Naive thymus-derived CD4-positive, alpha-beta T cell (primary cell): ENCODE measurements around the gene C10orf90. TPM values are rescaled to one million over a fixed set of nuclear protein-coding genes. Genes with fewer than 3 reads are reported as not detected.

ENCODE experiments used
- ATAC-seq: fragments of 150-1000 bp; cut with Tn5 transposase; 2 replicates; pipeline ENCODE4 v1.10.0; 2021; ENCODE audit warnings: mild to moderate bottlenecking, moderate library complexity
- CTCF ChIA-PET: fragments of 350-600 bp; sonication (Branson Sonifier 250); formaldehyde crosslinking; loops from one replicate; lab custom pipeline; 2021; ENCODE audit warnings: antibody characterized with exemption; lab: Charles Lee
- POLR2A ChIA-PET: fragments of 350-600 bp; sonication (Branson Sonifier 250); formaldehyde crosslinking; loops from one replicate; lab custom pipeline; 2021; ENCODE audit warnings: antibody characterized with exemption, inconsistent platforms; lab: Charles Lee
- DNase-seq, 9 donors: peaks; one replicate each; pipeline versions ENCODE4 v3.0.0 to v3.0.0-alpha.2; 2020 to 2022; ENCODE audit warnings: mixed read lengths in 1 of 9
- H3K27ac ChIP-seq: one replicate; pipeline ENCODE4 v1.7.0; 2013; ENCODE audit warnings: mild to moderate bottlenecking, low read depth, low read length, moderate library complexity
- H3K27me3 ChIP-seq, 2 donors: one replicate each; pipeline ENCODE4 v1.7.0; 2013; ENCODE audit warnings: low read length in 2 of 2, mild to moderate bottlenecking in 2 of 2, moderate library complexity in 2 of 2; ENCODE audit not compliant: control insufficient read depth in 2 of 2, insufficient read depth in 2 of 2
- H3K36me3 ChIP-seq, 3 experiments: 1 replicate in 2 of 3; 2 replicates in 1 of 3; pipeline ENCODE4 v1.7.0; 2013; ENCODE audit warnings: low read length in 3 of 3, mild to moderate bottlenecking in 3 of 3, moderate library complexity in 1 of 3; ENCODE audit not compliant: insufficient read depth in 3 of 3, control insufficient read depth in 2 of 3
- H3K4me1 ChIP-seq, 2 donors: one replicate each; pipeline ENCODE4 v1.7.0; 2013; ENCODE audit warnings: low read length in 2 of 2, mild to moderate bottlenecking in 2 of 2, moderate library complexity in 1 of 2; ENCODE audit not compliant: control insufficient read depth in 2 of 2, insufficient read depth in 2 of 2
- H3K4me3 ChIP-seq: 2 replicates; pipeline ENCODE4 v1.7.0; 2013; ENCODE audit warnings: mild to moderate bottlenecking, low read length
- H3K9me3 ChIP-seq, 3 experiments: 1 replicate in 2 of 3; 2 replicates in 1 of 3; pipeline ENCODE4 v1.7.0; 2013; ENCODE audit warnings: low read length in 3 of 3; ENCODE audit not compliant: control insufficient read depth in 2 of 3
- H3K27ac Mint-ChIP-seq, 9 donors: one replicate each; pipeline ENCODE4 v1.8.0; 2020 to 2022; ENCODE audit warnings: mixed read lengths in 9 of 9, mild to moderate bottlenecking in 8 of 9, moderate library complexity in 5 of 9, inconsistent platforms in 2 of 9
- H3K27me3 Mint-ChIP-seq, 5 donors: one replicate each; pipeline ENCODE4 v1.8.0; 2021 to 2022; ENCODE audit warnings: mixed read lengths in 5 of 5, mild to moderate bottlenecking in 1 of 5
- H3K36me3 Mint-ChIP-seq, 5 donors: one replicate each; pipeline ENCODE4 v1.8.0; 2020 to 2022; ENCODE audit warnings: mixed read lengths in 5 of 5, mild to moderate bottlenecking in 3 of 5, inconsistent platforms in 1 of 5
- H3K4me1 Mint-ChIP-seq, 7 donors: one replicate each; pipeline ENCODE4 v1.8.0; 2020 to 2022; ENCODE audit warnings: mixed read lengths in 7 of 7, mild to moderate bottlenecking in 3 of 7, inconsistent platforms in 1 of 7
- H3K4me3 Mint-ChIP-seq, 10 donors: one replicate each; pipeline ENCODE4 v1.8.0; 2020 to 2022; ENCODE audit warnings: mild to moderate bottlenecking in 10 of 10, mixed read lengths in 10 of 10, moderate library complexity in 6 of 10, inconsistent platforms in 2 of 10
- H3K9me3 Mint-ChIP-seq, 11 donors: one replicate each; pipeline ENCODE4 v1.8.0; 2020 to 2022; ENCODE audit warnings: mixed read lengths in 11 of 11, mild to moderate bottlenecking in 4 of 11, inconsistent platforms in 1 of 11, moderate library complexity in 1 of 11
- intact Hi-C, 2 donors: fragments of 100-400 bp; cut with micrococcal nuclease; formaldehyde crosslinking; loops; one replicate each; pipeline ENCODE4 v1.15.1; 2023
- polyA plus RNA-seq, 2 donors: library from polyadenylated mRNA; unstranded; fragments of 300-500 nt; fragmentation: Illumina TruSeq; gene quantifications; one replicate each; pipeline ENCODE4 v1.2.3, GENCODE V29; 2021
- total RNA-seq, 6 experiments: library from RNA in 5 of 6; stranded (reverse) in 5 of 6; gene quantifications; 1 replicate in 5 of 6; 2 replicates in 1 of 6; pipeline ENCODE4 v1.2.3 and lab custom pipeline; 2021 to 2026

C10orf90 gene
- total and polyA plus RNA-seq, 7 experiments from 2014 or later = not detected

DNA sequence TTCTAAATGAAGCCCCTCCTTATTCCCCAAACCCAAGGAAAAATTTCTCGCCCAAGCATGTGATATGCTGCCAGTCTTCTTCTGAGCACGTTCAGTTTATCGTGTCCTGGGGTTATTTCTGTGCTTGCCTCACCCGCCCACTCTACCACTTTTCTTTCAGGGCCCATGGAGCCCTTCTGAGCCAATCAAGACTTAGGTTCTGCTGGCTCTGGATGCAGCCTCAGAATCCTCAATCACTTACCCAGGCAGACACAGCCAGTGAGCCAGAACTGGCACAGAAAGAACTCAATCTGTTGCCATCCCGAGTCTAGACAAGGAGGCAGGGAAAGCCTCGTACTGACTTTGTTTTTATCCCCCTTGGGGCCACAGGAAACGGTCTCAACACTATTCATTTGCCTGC is 34.2 kb upstream of the C10orf90 start:
- ChIA-PET POLR2A (no interaction called here), CTCF (no interaction called here)
- Mint-ChIP-seq H3K9me3 (peaks cover 0 to 8% (median 3%) of the 10 kb centered on the region in 11 donors), H3K27ac (no peak overlapping the region), H3K36me3 (no peaks in the 10 kb centered on the region), H3K4me1 (no peaks in the 10 kb centered on the region), H3K4me3 (no peak overlapping the region), H3K27me3 (peaks cover 0 to 18% (median 4%) of the 10 kb centered on the region in 5 donors)
- Histone ChIP-seq H3K36me3 (no peaks in the 10 kb centered on the region), H3K27me3 (no peaks in the 10 kb centered on the region), H3K27ac (no peak overlapping the region), H3K9me3 (no peaks in the 10 kb centered on the region), H3K4me3 (no peak overlapping the region), H3K4me1 (no peaks in the 10 kb centered on the region)
- ATAC-seq (no peak), DNase-seq (no peak)
- intact Hi-C loops = no loop called here

DNA sequence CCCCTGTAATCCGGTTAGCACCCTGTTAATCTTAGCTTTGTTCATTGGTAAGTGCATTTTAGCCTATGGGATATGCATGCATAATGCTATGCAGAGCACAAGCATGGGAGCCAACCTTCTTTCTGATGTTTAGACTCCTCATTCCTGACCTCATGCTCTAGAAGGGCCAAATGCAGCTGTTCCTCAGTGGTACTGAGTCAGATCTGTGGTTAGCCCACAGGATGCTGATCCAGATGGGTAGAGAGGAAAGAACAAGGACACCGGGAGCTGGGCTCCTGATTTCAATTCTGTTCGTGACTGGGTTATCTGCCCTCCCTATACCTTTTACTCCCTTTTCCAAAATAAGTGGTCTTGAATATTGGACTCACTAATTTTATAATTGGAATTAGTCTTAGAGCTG is 31.7 kb upstream of the C10orf90 start:
- H3K36me3 Mint-ChIP-seq = no peaks in the 10 kb centered on the region
- H3K4me3 ChIP-seq = no peak overlapping the region
- ATAC-seq (no peak), DNase-seq (no peak)
- intact Hi-C loops = no loop called here
- H3K4me3 Mint-ChIP-seq = no peak overlapping the region
- H3K27ac ChIP-seq = no peak overlapping the region
- no peaks in the 10 kb centered on the region for H3K27me3 ChIP-seq
- POLR2A ChIA-PET = no interaction called here
- no peaks in the 10 kb centered on the region for H3K4me1 Mint-ChIP-seq
- no peaks in the 10 kb centered on the region for H3K36me3 ChIP-seq
- H3K27me3 Mint-ChIP-seq = peaks cover 0 to 8% (median 0%) of the 10 kb centered on the region in 5 donors
- H3K9me3 ChIP-seq = no peaks in the 10 kb centered on the region
- CTCF ChIA-PET = no interaction called here
- no peaks in the 10 kb centered on the region for H3K4me1 ChIP-seq
- peaks cover 0 to 7% (median 3%) of the 10 kb centered on the region in 11 donors for H3K9me3 Mint-ChIP-seq
- H3K27ac Mint-ChIP-seq = no peak overlapping the region

DNA sequence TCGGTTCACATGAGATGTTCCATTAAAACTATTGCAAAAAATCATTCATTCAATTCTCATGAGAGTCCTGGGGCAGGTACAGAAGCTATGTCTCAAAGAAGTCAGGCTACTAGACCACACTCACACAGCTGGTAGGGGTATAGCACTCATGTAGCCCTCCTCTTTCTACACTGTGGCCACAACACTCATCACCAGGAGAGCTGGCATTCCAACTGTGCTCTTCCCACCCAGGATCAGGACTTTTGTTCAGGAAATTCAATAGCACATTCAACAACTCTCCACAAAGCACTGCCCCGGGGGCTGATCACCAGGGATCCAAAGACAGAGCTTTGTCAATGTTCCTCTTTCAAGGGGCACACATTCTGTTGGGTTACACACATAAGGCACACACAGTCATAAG is 31.0 kb upstream of the C10orf90 start:
- CTCF ChIA-PET = no interaction called here
- no peak overlapping the region for H3K4me3 ChIP-seq
- no peaks in the 10 kb centered on the region for H3K36me3 Mint-ChIP-seq
- intact Hi-C loops = no loop called here
- no peaks in the 10 kb centered on the region for H3K4me1 ChIP-seq
- H3K36me3 ChIP-seq = no peaks in the 10 kb centered on the region
- H3K4me3 Mint-ChIP-seq = no peak overlapping the region
- H3K27me3 Mint-ChIP-seq = peaks cover 0 to 8% (median 0%) of the 10 kb centered on the region in 5 donors
- no peaks in the 10 kb centered on the region for H3K27me3 ChIP-seq
- POLR2A ChIA-PET = no interaction called here
- no peak overlapping the region for H3K27ac Mint-ChIP-seq
- ATAC-seq (no peak), DNase-seq (no peak)
- peaks cover 0 to 7% (median 3%) of the 10 kb centered on the region in 11 donors for H3K9me3 Mint-ChIP-seq
- no peaks in the 10 kb centered on the region for H3K4me1 Mint-ChIP-seq
- H3K27ac ChIP-seq = no peak overlapping the region
- H3K9me3 ChIP-seq = no peaks in the 10 kb centered on the region

DNA sequence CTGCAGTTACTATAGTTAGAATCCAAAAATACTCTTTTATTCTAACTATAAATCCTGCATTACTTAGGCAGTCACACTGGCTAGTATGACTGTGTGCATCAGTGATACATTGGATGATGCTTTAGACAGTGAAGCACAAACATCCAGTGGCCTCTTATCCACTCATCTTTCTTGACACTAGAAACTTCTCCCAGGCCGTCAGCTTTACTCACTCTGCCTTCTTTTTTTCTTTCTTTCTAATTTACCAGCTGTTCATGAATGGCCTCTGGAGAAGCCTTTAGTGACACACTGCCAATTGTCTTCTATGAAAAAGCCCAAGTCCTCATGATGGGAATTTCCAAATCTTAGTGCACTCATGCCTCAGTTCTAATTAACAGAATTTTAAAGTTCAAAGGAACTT is 26.2 kb upstream of the C10orf90 start:
- no peak overlapping the region for H3K27ac Mint-ChIP-seq
- DNase-seq (no peak), ATAC-seq (no peak)
- H3K9me3 Mint-ChIP-seq = peaks cover 0 to 9% (median 4%) of the 10 kb centered on the region in 11 donors
- no peak overlapping the region for H3K4me3 Mint-ChIP-seq
- H3K27me3 ChIP-seq = no peaks in the 10 kb centered on the region
- POLR2A ChIA-PET = no interaction called here
- H3K36me3 ChIP-seq = no peaks in the 10 kb centered on the region
- no peak overlapping the region for H3K27ac ChIP-seq
- no peaks in the 10 kb centered on the region for H3K4me1 Mint-ChIP-seq
- H3K4me3 ChIP-seq = no peak overlapping the region
- intact Hi-C loops = no loop called here
- H3K36me3 Mint-ChIP-seq = no peaks in the 10 kb centered on the region
- H3K9me3 ChIP-seq = no peaks in the 10 kb centered on the region
- no peaks in the 10 kb centered on the region for H3K4me1 ChIP-seq
- H3K27me3 Mint-ChIP-seq = peaks cover 0 to 2% (median 0%) of the 10 kb centered on the region in 5 donors
- CTCF ChIA-PET = no interaction called here

DNA sequence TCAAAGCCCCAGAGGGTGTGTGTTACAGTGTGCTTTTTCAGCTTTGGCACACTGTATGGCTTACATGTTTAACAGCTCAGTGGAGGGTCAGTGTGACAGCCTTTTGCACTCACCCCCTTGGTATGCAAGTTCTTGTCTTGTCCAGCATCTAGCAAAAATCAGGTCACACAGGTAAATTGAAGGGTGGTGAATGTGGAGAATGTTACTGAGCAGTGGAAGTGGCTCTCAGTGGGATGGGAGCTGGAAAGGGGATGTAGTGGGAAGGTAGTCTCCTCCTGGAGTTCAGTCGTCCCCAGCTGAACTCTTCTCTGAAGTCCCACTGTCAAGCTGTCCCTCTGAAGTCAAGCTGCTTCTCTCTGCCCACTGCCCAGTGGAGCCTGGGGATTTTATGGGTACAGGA is 21.0 kb upstream of the C10orf90 start:
- ATAC-seq (no peak), DNase-seq (no peak)
- ChIA-PET POLR2A (no interaction called here), CTCF (no interaction called here)
- H3K27ac ChIP-seq = no peak overlapping the region
- H3K27me3 ChIP-seq = no peaks in the 10 kb centered on the region
- Mint-ChIP-seq H3K36me3 (no peaks in the 10 kb centered on the region), H3K4me1 (no peaks in the 10 kb centered on the region), H3K9me3 (peaks cover 0 to 10% (median 3%) of the 10 kb centered on the region in 11 donors), H3K4me3 (no peak overlapping the region), H3K27ac (no peak overlapping the region), H3K27me3 (no peaks in the 10 kb centered on the region)
- no peaks in the 10 kb centered on the region for H3K36me3 ChIP-seq
- intact Hi-C loops = no loop called here
- no peak overlapping the region for H3K4me3 ChIP-seq
- H3K9me3 ChIP-seq = no peaks in the 10 kb centered on the region
- H3K4me1 ChIP-seq = no peaks in the 10 kb centered on the region

DNA sequence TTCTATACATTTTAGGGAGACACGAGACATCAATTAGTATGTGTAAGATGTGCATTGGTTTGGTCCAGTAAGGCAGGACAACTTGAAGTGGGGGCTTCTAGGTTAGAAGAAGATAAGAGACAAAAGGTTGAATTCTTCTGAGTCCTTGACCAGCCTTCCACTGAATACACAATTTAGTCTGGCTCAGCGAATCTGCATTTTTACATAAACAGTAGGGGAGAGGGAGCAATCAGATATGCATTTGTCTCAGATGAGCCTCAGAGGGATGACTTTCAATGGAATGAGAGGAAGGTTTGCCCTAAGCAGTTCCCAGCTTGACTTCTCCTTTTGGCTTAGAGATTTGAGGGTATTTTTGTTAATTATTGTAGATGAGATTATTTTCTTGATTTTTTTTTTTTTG is 20.0 kb upstream of the C10orf90 start:
- Mint-ChIP-seq H3K4me3 (no peak overlapping the region), H3K36me3 (no peaks in the 10 kb centered on the region), H3K4me1 (no peaks in the 10 kb centered on the region), H3K9me3 (peaks cover 0 to 10% (median 3%) of the 10 kb centered on the region in 11 donors), H3K27me3 (no peaks in the 10 kb centered on the region), H3K27ac (no peak overlapping the region)
- ChIA-PET CTCF (no interaction called here), POLR2A (interaction anchor here (0.6 kb wide), 1 partner anchor 1033 kb away, joined by 3 read pairs; no protein-coding TSS in a partner anchor)
- Histone ChIP-seq H3K27ac (no peak overlapping the region), H3K4me3 (no peak overlapping the region), H3K27me3 (no peaks in the 10 kb centered on the region), H3K4me1 (no peaks in the 10 kb centered on the region), H3K36me3 (no peaks in the 10 kb centered on the region), H3K9me3 (no peaks in the 10 kb centered on the region)
- DNase-seq = no peak
- intact Hi-C loops = no loop called here
- ATAC-seq = no peak

DNA sequence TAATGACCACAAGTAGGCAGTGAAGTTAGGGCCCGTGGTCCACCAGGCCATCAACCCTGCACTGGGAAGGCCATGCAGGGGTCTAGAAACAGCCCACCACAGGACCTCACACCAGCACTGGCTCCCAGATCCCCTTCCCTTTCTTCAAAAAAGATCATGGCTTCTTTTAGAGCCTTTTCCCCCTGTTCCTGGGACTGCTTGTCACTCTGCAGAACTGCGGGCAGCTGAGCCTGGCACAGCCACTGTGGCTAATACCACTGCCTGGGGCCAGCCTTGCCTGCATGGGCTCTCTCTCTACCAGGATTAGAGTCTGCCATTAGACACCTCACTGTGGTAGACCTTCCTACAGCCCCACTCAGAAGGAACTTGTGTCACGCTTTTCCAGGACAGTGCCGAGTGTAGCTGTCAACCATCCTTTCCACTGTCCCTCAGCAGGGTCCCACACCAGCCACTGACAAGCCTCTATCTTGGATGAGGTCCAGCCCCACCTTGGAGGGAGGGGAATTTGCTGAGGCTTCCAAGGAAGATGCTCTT is 19.0 kb upstream of the C10orf90 start:
- Mint-ChIP-seq H3K4me1 (no peaks in the 10 kb centered on the region), H3K27ac (no peak overlapping the region), H3K36me3 (no peaks in the 10 kb centered on the region), H3K9me3 (peaks cover 0 to 10% (median 2%) of the 10 kb centered on the region in 11 donors), H3K4me3 (no peak overlapping the region), H3K27me3 (no peaks in the 10 kb centered on the region)
- Histone ChIP-seq H3K4me1 (no peaks in the 10 kb centered on the region), H3K27ac (no peak overlapping the region), H3K4me3 (no peak overlapping the region), H3K9me3 (no peaks in the 10 kb centered on the region), H3K36me3 (no peaks in the 10 kb centered on the region), H3K27me3 (no peaks in the 10 kb centered on the region)
- DNase-seq (no peak), ATAC-seq (no peak)
- CTCF ChIA-PET = no interaction called here
- POLR2A ChIA-PET = no interaction called here
- intact Hi-C loops = no loop called here
